ENCODE data around the gene C11orf52.

DNA sequence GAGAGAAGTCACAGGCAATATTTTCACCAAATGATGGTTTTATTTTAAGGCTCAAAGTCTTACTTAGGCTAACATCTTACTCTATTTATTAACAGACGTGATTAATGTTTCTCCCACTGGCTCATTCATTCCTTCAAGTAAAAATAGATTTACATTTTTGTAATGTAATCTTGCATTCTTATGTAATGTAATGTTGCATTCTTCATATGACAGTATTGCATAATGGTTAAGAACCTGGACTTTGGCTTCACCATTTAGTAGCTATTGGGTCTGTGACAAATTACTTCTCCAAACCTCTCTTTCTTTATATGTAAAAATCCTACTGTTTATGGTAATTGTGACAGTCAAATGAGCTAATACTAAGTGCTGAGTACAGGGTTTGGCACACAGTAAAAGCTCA lies 15.2 kb downstream of the C11orf52 start:
- TF ChIP-seq, protein P1, sequence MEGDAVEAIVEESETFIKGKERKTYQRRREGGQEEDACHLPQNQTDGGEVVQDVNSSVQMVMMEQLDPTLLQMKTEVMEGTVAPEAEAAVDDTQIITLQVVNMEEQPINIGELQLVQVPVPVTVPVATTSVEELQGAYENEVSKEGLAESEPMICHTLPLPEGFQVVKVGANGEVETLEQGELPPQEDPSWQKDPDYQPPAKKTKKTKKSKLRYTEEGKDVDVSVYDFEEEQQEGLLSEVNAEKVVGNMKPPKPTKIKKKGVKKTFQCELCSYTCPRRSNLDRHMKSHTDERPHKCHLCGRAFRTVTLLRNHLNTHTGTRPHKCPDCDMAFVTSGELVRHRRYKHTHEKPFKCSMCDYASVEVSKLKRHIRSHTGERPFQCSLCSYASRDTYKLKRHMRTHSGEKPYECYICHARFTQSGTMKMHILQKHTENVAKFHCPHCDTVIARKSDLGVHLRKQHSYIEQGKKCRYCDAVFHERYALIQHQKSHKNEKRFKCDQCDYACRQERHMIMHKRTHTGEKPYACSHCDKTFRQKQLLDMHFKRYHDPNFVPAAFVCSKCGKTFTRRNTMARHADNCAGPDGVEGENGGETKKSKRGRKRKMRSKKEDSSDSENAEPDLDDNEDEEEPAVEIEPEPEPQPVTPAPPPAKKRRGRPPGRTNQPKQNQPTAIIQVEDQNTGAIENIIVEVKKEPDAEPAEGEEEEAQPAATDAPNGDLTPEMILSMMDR (conservative IDR thresholded peaks at IDR 0.05), result no peak
- no peak for TF ChIP-seq ZFX (IDR thresholded peaks at IDR 0.05)
